WTC11 (cell line): ENCODE measurements around the gene SBSN. TPM values are rescaled to one million over a fixed set of nuclear protein-coding genes. Genes with fewer than 3 reads are reported as not detected.

Experiments used
- ATAC-seq: fragments of 200-7000 bp; cut with Tn5 transposase; 2 replicates; pipeline ENCODE4 v1.10.0; 2021; ENCODE audit warnings: mild to moderate bottlenecking, moderate library complexity
- CTCF ChIA-PET: fragments of 300-600 bp; sonication (Branson Sonifier 250); formaldehyde crosslinking; loops from one replicate; lab custom pipeline; 2021; ENCODE audit warnings: antibody characterized with exemption; lab: Charles Lee
- POLR2A ChIA-PET: fragments of 350-600 bp; sonication (Branson Sonifier 250); formaldehyde crosslinking; loops from one replicate; lab custom pipeline; 2021; ENCODE audit warnings: antibody characterized with exemption; lab: Charles Lee
- DNase-seq: peaks from one replicate; pipeline ENCODE4 v3.0.0; 2021; ENCODE audit warnings: low spot score
- H3K27ac Mint-ChIP-seq: 2 replicates; pipeline ENCODE4 v1.8.0; 2021; ENCODE audit warnings: mixed read lengths
- H3K27me3 Mint-ChIP-seq: 2 replicates; pipeline ENCODE4 v1.8.0; 2021; ENCODE audit warnings: low read depth, mild to moderate bottlenecking, moderate library complexity, mixed read lengths
- H3K36me3 Mint-ChIP-seq: 2 replicates; pipeline ENCODE4 v1.8.0; 2021; ENCODE audit warnings: mixed read lengths
- H3K4me1 Mint-ChIP-seq: 2 replicates; pipeline ENCODE4 v1.8.0; 2022; ENCODE audit warnings: mixed read lengths
- H3K4me3 Mint-ChIP-seq: 2 replicates; pipeline ENCODE4 v1.8.0; 2021; ENCODE audit warnings: mild to moderate bottlenecking, moderate library complexity, mixed read lengths
- H3K9me3 Mint-ChIP-seq: 2 replicates; pipeline ENCODE4 v1.8.0; 2021; ENCODE audit warnings: mixed read lengths
- ATF1 ChIP-seq: sonication (generic); formaldehyde crosslinking; IDR thresholded peaks from 2 replicates; pipeline ENCODE4 v1.8.1; 2023; ENCODE audit warnings: mild to moderate bottlenecking, moderate library complexity, missing genetic modification reagents
- ETV6 ChIP-seq: sonication (generic); formaldehyde crosslinking; IDR thresholded peaks from 2 replicates; pipeline ENCODE4 v1.8.1; 2022; ENCODE audit warnings: mild to moderate bottlenecking, missing genetic modification reagents
- FOXP1 ChIP-seq: sonication (generic); formaldehyde crosslinking; IDR thresholded peaks from 2 replicates; pipeline ENCODE4 v1.8.0; 2022; ENCODE audit warnings: missing genetic modification reagents, mild to moderate bottlenecking, moderate library complexity, borderline replicate concordance
- JAZF1 ChIP-seq: fragments of 250-450 bp; sonication (Bioruptor Pico); IDR thresholded peaks from 2 replicates; pipeline ENCODE4 v1.9.0; 2021; ENCODE audit warnings: moderate library complexity, mild to moderate bottlenecking, inconsistent platforms
- JUN ChIP-seq: sonication (generic); formaldehyde crosslinking; IDR thresholded peaks from 2 replicates; pipeline ENCODE4 v1.8.0; 2023; ENCODE audit warnings: mild to moderate bottlenecking, missing genetic modification reagents
- MYBL2 ChIP-seq: sonication (generic); formaldehyde crosslinking; IDR thresholded peaks from 2 replicates; pipeline ENCODE4 v1.8.1; 2023; ENCODE audit warnings: mild to moderate bottlenecking, moderate library complexity, missing genetic modification reagents
- NFYB ChIP-seq: sonication (generic); formaldehyde crosslinking; conservative IDR thresholded peaks from 2 replicates; pipeline ENCODE4 v1.8.0; 2022; ENCODE audit warnings: low read depth, missing genetic modification reagents
- OVOL2 ChIP-seq: fragments of 250-450 bp; sonication (Bioruptor Pico); IDR thresholded peaks from 2 replicates; pipeline ENCODE4 v1.9.0; 2021; ENCODE audit warnings: mild to moderate bottlenecking, borderline replicate concordance
- RELA ChIP-seq: sonication (generic); formaldehyde crosslinking; IDR thresholded peaks from 2 replicates; pipeline ENCODE4 v1.8.1; 2022; ENCODE audit warnings: missing genetic modification reagents, mild to moderate bottlenecking, borderline replicate concordance
- SP1 ChIP-seq: sonication (generic); formaldehyde crosslinking; conservative IDR thresholded peaks from 2 replicates; pipeline ENCODE4 v1.8.1; 2022; ENCODE audit warnings: missing genetic modification reagents
- TEAD4 ChIP-seq: sonication (generic); formaldehyde crosslinking; IDR thresholded peaks from 2 replicates; pipeline ENCODE4 v1.8.0; 2022; ENCODE audit warnings: mild to moderate bottlenecking, missing genetic modification reagents
- ZNF138 ChIP-seq: sonication (generic); formaldehyde crosslinking; conservative IDR thresholded peaks from 2 replicates; pipeline ENCODE4 v1.8.1; 2022; ENCODE audit warnings: mild to moderate bottlenecking, moderate library complexity, missing genetic modification reagents
- ZNF219 ChIP-seq: sonication (generic); formaldehyde crosslinking; IDR thresholded peaks from 2 replicates; pipeline ENCODE4 v1.8.0; 2023; ENCODE audit warnings: missing genetic modification reagents, mild to moderate bottlenecking, borderline replicate concordance
- total RNA-seq: library from RNA; stranded (reverse); gene quantifications from 3 replicates; pipeline ENCODE4 v1.2.3, GENCODE V29; 2021
- TF ChIP-seq, protein P1 (sequence below): fragments of 250-450 bp; sonication (Bioruptor Pico); IDR thresholded peaks from 2 replicates; pipeline ENCODE4 v2.1.2; 2022; ENCODE audit warnings: mild to moderate bottlenecking, moderate library complexity
- TF ChIP-seq, protein P2 (sequence below): fragments of 250-450 bp; sonication (Bioruptor Pico); conservative IDR thresholded peaks from 2 replicates; pipeline ENCODE4 v1.9.0; 2021; ENCODE audit warnings: mild to moderate bottlenecking
- TF ChIP-seq, protein P3 (sequence below): fragments of 200-600 bp; IDR thresholded peaks from 2 replicates; pipeline ENCODE4 v1.8.0; 2022; ENCODE audit warnings: antibody characterized with exemption
- TF ChIP-seq, protein P4 (sequence below): sonication (generic); formaldehyde crosslinking; IDR thresholded peaks from 2 replicates; pipeline ENCODE4 v1.8.0; 2022; ENCODE audit warnings: mild to moderate bottlenecking, missing genetic modification reagents
- TF ChIP-seq, protein P5 (sequence below): sonication (generic); formaldehyde crosslinking; IDR thresholded peaks from 2 replicates; pipeline ENCODE4 v1.8.1; 2022; ENCODE audit warnings: low read depth, mild to moderate bottlenecking, moderate library complexity, missing genetic modification reagents, borderline replicate concordance
- TF ChIP-seq, protein P6 (sequence below): sonication (generic); formaldehyde crosslinking; IDR thresholded peaks from 2 replicates; pipeline ENCODE4 v1.8.1; 2023; ENCODE audit warnings: mild to moderate bottlenecking, missing genetic modification reagents, borderline replicate concordance

The SBSN gene
- total RNA-seq, 1 experiment from 2014 or later = 0.15 TPM

- Mint-ChIP-seq H3K36me3 (no peaks in the 10 kb centered on the region), H3K27ac (no peak within 1 kb of the TSS), H3K4me3 (no peak within 1 kb of the TSS), H3K27me3 (peaks cover 25% of the 10 kb centered on the region), H3K4me1 (no peaks in the 10 kb centered on the region; the same call in 1 of the 2 replicates), H3K9me3 (no peaks in the 10 kb centered on the region)
- ChIA-PET CTCF (interaction anchor here (4.4 kb wide), 1 partner anchor 138 kb away, joined by 19 read pairs; no protein-coding TSS in a partner anchor), POLR2A (interaction anchor here (0.6 kb wide), 1 partner anchor 138 kb away, joined by 3 read pairs; no protein-coding TSS in a partner anchor)
- TF ChIP-seq ZNF219 (no peak), RELA (CRISPR knock-in tag) (no peak), NFYB (CRISPR knock-in tag) (no peak), ETV6 (CRISPR knock-in tag) (no peak), ZNF138 (CRISPR knock-in tag) (no peak), JUN (no peak), MYBL2 (CRISPR knock-in tag) (no peak), TEAD4 (CRISPR knock-in tag) (no peak), OVOL2 (CRISPR knock-in tag) (no peak), FOXP1 (no peak), ATF1 (CRISPR knock-in tag) (no peak), SP1 (CRISPR knock-in tag) (no peak), JAZF1 (CRISPR knock-in tag) (no peak)
- TF ChIP-seq, protein P1, sequence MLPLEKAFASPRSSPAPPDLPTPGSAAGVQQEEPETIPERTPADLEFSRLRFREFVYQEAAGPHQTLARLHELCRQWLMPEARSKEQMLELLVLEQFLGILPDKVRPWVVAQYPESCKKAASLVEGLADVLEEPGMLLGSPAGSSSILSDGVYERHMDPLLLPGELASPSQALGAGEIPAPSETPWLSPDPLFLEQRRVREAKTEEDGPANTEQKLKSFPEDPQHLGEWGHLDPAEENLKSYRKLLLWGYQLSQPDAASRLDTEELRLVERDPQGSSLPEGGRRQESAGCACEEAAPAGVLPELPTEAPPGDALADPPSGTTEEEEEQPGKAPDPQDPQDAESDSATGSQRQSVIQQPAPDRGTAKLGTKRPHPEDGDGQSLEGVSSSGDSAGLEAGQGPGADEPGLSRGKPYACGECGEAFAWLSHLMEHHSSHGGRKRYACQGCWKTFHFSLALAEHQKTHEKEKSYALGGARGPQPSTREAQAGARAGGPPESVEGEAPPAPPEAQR = no peak
- TF ChIP-seq, protein P2, sequence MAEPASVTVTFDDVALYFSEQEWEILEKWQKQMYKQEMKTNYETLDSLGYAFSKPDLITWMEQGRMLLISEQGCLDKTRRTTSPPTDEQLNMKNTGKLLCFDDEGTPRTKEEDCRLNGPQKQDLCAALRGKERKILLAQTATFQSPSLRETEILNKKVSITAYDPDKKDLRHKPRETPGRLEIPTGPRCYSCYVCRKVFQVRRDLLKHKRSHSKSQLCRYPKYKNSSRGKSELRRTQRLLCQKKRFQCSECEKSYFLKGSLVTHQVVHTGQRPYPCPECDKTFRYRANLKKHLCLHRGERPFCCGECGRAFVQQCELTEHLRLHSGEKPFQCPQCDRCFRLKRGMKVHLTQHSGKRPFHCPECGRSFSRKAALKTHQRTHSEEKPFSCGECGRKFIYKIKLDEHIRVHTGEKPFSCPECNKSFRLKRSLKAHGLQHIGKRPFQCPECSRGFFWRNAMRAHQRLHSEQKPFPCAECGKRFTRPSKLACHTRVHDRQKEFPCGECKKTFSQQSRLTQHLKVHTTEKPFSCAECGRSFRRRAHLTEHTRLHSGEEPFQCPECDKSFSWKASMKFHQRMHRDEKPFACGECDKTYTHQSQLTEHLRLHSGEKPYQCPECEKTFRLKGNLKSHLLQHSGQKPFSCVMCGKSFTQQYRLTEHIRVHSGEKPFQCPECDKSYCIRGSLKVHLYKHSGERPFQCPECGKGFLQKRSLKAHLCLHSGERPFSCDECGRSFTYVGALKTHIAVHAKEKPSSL (CRISPR knock-in tag) = no peak
- TF ChIP-seq, protein P3, sequence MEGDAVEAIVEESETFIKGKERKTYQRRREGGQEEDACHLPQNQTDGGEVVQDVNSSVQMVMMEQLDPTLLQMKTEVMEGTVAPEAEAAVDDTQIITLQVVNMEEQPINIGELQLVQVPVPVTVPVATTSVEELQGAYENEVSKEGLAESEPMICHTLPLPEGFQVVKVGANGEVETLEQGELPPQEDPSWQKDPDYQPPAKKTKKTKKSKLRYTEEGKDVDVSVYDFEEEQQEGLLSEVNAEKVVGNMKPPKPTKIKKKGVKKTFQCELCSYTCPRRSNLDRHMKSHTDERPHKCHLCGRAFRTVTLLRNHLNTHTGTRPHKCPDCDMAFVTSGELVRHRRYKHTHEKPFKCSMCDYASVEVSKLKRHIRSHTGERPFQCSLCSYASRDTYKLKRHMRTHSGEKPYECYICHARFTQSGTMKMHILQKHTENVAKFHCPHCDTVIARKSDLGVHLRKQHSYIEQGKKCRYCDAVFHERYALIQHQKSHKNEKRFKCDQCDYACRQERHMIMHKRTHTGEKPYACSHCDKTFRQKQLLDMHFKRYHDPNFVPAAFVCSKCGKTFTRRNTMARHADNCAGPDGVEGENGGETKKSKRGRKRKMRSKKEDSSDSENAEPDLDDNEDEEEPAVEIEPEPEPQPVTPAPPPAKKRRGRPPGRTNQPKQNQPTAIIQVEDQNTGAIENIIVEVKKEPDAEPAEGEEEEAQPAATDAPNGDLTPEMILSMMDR = no peak
- TF ChIP-seq, protein P4, sequence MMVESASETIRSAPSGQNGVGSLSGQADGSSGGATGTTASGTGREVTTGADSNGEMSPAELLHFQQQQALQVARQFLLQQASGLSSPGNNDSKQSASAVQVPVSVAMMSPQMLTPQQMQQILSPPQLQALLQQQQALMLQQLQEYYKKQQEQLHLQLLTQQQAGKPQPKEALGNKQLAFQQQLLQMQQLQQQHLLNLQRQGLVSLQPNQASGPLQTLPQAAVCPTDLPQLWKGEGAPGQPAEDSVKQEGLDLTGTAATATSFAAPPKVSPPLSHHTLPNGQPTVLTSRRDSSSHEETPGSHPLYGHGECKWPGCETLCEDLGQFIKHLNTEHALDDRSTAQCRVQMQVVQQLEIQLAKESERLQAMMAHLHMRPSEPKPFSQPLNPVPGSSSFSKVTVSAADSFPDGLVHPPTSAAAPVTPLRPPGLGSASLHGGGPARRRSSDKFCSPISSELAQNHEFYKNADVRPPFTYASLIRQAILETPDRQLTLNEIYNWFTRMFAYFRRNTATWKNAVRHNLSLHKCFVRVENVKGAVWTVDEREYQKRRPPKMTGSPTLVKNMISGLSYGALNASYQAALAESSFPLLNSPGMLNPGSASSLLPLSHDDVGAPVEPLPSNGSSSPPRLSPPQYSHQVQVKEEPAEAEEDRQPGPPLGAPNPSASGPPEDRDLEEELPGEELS (CRISPR knock-in tag) = no peak
- TF ChIP-seq, protein P5, sequence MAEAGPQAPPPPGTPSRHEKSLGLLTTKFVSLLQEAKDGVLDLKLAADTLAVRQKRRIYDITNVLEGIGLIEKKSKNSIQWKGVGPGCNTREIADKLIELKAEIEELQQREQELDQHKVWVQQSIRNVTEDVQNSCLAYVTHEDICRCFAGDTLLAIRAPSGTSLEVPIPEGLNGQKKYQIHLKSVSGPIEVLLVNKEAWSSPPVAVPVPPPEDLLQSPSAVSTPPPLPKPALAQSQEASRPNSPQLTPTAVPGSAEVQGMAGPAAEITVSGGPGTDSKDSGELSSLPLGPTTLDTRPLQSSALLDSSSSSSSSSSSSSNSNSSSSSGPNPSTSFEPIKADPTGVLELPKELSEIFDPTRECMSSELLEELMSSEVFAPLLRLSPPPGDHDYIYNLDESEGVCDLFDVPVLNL (CRISPR knock-in tag) = no peak
- TF ChIP-seq, protein P6, sequence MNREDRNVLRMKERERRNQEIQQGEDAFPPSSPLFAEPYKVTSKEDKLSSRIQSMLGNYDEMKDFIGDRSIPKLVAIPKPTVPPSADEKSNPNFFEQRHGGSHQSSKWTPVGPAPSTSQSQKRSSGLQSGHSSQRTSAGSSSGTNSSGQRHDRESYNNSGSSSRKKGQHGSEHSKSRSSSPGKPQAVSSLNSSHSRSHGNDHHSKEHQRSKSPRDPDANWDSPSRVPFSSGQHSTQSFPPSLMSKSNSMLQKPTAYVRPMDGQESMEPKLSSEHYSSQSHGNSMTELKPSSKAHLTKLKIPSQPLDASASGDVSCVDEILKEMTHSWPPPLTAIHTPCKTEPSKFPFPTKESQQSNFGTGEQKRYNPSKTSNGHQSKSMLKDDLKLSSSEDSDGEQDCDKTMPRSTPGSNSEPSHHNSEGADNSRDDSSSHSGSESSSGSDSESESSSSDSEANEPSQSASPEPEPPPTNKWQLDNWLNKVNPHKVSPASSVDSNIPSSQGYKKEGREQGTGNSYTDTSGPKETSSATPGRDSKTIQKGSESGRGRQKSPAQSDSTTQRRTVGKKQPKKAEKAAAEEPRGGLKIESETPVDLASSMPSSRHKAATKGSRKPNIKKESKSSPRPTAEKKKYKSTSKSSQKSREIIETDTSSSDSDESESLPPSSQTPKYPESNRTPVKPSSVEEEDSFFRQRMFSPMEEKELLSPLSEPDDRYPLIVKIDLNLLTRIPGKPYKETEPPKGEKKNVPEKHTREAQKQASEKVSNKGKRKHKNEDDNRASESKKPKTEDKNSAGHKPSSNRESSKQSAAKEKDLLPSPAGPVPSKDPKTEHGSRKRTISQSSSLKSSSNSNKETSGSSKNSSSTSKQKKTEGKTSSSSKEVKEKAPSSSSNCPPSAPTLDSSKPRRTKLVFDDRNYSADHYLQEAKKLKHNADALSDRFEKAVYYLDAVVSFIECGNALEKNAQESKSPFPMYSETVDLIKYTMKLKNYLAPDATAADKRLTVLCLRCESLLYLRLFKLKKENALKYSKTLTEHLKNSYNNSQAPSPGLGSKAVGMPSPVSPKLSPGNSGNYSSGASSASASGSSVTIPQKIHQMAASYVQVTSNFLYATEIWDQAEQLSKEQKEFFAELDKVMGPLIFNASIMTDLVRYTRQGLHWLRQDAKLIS (CRISPR knock-in tag) = no peak
- ATAC-seq (no peak), DNase-seq (no peak)
Observed at GRCh38 chr19:35490364-35490763, 37.7 kb downstream of the SBSN start, which contains the start of gene KRTDAP. Gene KRTDAP, minus strand, starts transcription at chr19:35490464. Its CDS starts 22 bp downstream, at chr19:35490442.
